ENCODE results near the gene HIPK2. TPM values are rescaled to one million over a fixed set of nuclear protein-coding genes. Genes with fewer than 3 reads are reported as not detected.

HIPK2 gene
- total and polyA plus RNA-seq, 2 donors (not counting 3 experiments of a cell fraction or from before 2014, with no cell fraction given), result 9.0 to 43.8 TPM

- CTCF ChIA-PET, result no interaction called here
- dilution Hi-C loops (cut with MboI; ENCODE audit: extremely low pct_ligation_motif_present, low sequenced_read_pairs), result no loop called here
- H3K36me3 ChIP-seq (ENCODE audit: control insufficient read depth in 2 of 2, extremely low read depth in 1 of 2, insufficient read depth in 2 of 2, low read length in 2 of 2), result peaks cover 27 to 31% of the 10 kb centered on the region in 2 experiments
Observed at GRCh38 chr7:139597028-139597427, 180.8 kb downstream of the HIPK2 start.

More at GRCh38 chr7:139597028-139597427, 180.8 kb downstream of the HIPK2 start:
- Histone ChIP-seq H4K20me1 (replicated peaks; ENCODE audit: control insufficient read depth, extremely low read depth, insufficient read depth, low read length) (no peaks in the 10 kb centered on the region), H3K4me1 (ENCODE audit: control insufficient read depth, extremely low read depth, insufficient read depth, low read length) (no peaks in the 10 kb centered on the region), H3K4me2 (ENCODE audit: insufficient read depth, low read length) (no peak overlapping the region), H2AFZ (ENCODE audit: low read depth, low read length) (no peak overlapping the region), H3K9me1 (replicated peaks; ENCODE audit: control insufficient read depth, extremely low read depth, insufficient read depth, low read length) (no peaks in the 10 kb centered on the region), H3K9ac (replicated peaks; ENCODE audit: extremely low read depth, insufficient read depth, low read length) (no peak overlapping the region), H3K79me2 (ENCODE audit: control insufficient read depth, insufficient read depth, low read length) (no peaks in the 10 kb centered on the region), H3K9me3 (replicated peaks; ENCODE audit: control insufficient read depth, insufficient read depth, low read length) (no peaks in the 10 kb centered on the region), H3K27ac (ENCODE audit: insufficient read depth, low read depth, low read length) (no peak overlapping the region), H3K27me3 (ENCODE audit: control insufficient read depth in 2 of 2, insufficient read depth in 2 of 2, low read length in 2 of 2) (no peaks in the 10 kb centered on the region), H3K4me3 (replicated peaks in 1 of 3; ENCODE audit: insufficient read depth in 1 of 3, low read depth in 1 of 3, low read length in 3 of 3) (no peak overlapping the region)
- no TSS peak for BruUV-seq (replicated peaks)
- TF ChIP-seq JUN (IDR thresholded peaks at IDR 0.05; ENCODE audit: borderline replicate concordance, insufficient read depth, insufficient read length, low read depth), result no peak
- TF ChIP-seq POLR2A (IDR thresholded peaks at IDR 0.05; ENCODE audit: low read depth, low read length), result no peak
- no peak for TF ChIP-seq CTCF (IDR thresholded peaks at IDR 0.05; ENCODE audit: extremely low read depth in 1 of 2, insufficient read depth in 1 of 2, low read depth in 1 of 2, low read length in 2 of 2)
- TF ChIP-seq POLR2AphosphoS5 (IDR thresholded peaks at IDR 0.05; ENCODE audit: insufficient read depth, low read depth, low read length), result no peak
- TF ChIP-seq MAX (IDR thresholded peaks at IDR 0.05; ENCODE audit: insufficient read depth, insufficient read length), result no peak
- TF ChIP-seq FOS (IDR thresholded peaks at IDR 0.05; ENCODE audit: borderline replicate concordance, insufficient read depth, low read length), result no peak
- no peak for TF ChIP-seq GATA2 (IDR thresholded peaks at IDR 0.05; ENCODE audit: insufficient read depth, insufficient read length, low read depth, low read length)
- TF ChIP-seq MYC (IDR thresholded peaks at IDR 0.05; ENCODE audit: low read depth, low read length), result no peak
- TF ChIP-seq EZH2 (IDR thresholded peaks at IDR 0.05; ENCODE audit: borderline replicate concordance, low read depth, low read length, severe bottlenecking), result no peak
- intact Hi-C loops (cut with micrococcal nuclease), result no loop called here
- FAIRE-seq (no peak), DNase-seq (ENCODE audit: low read depth, low spot score) (no peak)
- POLR2A ChIA-PET, result no interaction called here

All from endothelial cell of umbilical vein (primary cell).